ENCODE measurements around the gene PIK3AP1.

The PIK3AP1 gene

GRCh38 chr10:96673318-96674099 is 46.8 kb downstream of the PIK3AP1 start:
- no peak for TF ChIP-seq CTCF (IDR thresholded peaks at IDR 0.05; ENCODE audit: insufficient read depth, low read depth, low read length, missing control alignments)
- no peak overlapping the region for H3K4me3 ChIP-seq (ENCODE audit: low read depth, low read length)
- peak; percentile 78 for DNase-seq (ENCODE audit: low read depth)

- TF ChIP-seq CTCF (IDR thresholded peaks at IDR 0.05; ENCODE audit: insufficient read depth, low read depth, low read length, missing control alignments): no peak
- no peak for DNase-seq (ENCODE audit: low read depth)
- H3K4me3 ChIP-seq (ENCODE audit: low read depth, low read length): no peak overlapping the region
Observed at GRCh38 chr10:96672481-96673175, 47.7 kb downstream of the PIK3AP1 start.

- no peak for TF ChIP-seq CTCF (IDR thresholded peaks at IDR 0.05; ENCODE audit: insufficient read depth, low read depth, low read length, missing control alignments)
- H3K4me3 ChIP-seq (ENCODE audit: low read depth, low read length): no peak overlapping the region
- DNase-seq (ENCODE audit: low read depth): peak; percentile 55
Observed at GRCh38 chr10:96671211-96671890, 49.0 kb downstream of the PIK3AP1 start.

GRCh38 chr10:96670786-96671185 is 49.5 kb downstream of the PIK3AP1 start:
- no peak overlapping the region for H3K4me3 ChIP-seq (ENCODE audit: low read depth, low read length)
- no peak for TF ChIP-seq CTCF (IDR thresholded peaks at IDR 0.05; ENCODE audit: insufficient read depth, low read depth, low read length, missing control alignments)
- peak; percentile 63 for DNase-seq (ENCODE audit: low read depth)

GRCh38 chr10:96667401-96667800 is 52.9 kb downstream of the PIK3AP1 start:
- TF ChIP-seq CTCF (IDR thresholded peaks at IDR 0.05; ENCODE audit: insufficient read depth, low read depth, low read length, missing control alignments): no peak
- H3K4me3 ChIP-seq (ENCODE audit: low read depth, low read length): no peak overlapping the region
- no peak for DNase-seq (ENCODE audit: low read depth)

GRCh38 chr10:96666741-96667140 is 53.6 kb downstream of the PIK3AP1 start:
- H3K4me3 ChIP-seq (ENCODE audit: low read depth, low read length): no peak overlapping the region
- no peak for TF ChIP-seq CTCF (IDR thresholded peaks at IDR 0.05; ENCODE audit: insufficient read depth, low read depth, low read length, missing control alignments)
- peak; percentile 37 for DNase-seq (ENCODE audit: low read depth)
